NCI-H2107 (cell line): Measurements from ENCODE around the gene TAB2.
"Not testable (repeated sequence)": the region's sequence is repeated elsewhere in the genome, so short reads cannot be mapped to it uniquely, and the experiment has no call there.

ENCODE experiments used
- DNase-seq: peaks from one replicate; lab custom pipeline; 2025; lab: John Stamatoyannopoulos, UW

The TAB2 gene

DNA sequence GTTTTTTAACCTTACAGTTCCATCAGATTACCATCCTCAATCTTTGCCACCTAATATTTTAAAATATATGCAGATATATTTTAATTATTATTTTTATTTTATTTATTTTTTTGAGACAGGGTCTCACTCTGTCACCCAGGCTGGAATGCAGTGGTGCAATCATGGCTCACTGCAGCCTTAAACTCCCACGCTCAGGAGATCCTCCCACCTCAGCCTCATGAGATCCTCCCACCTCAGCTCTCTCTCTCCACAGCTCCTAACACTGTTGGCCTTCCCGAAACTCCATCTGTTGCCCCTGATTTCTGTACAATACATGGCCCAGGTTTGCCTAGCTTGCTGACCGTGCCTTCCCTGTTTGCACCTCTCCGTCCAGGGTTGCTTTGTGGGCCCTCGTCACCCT, 4.4 kb upstream of the TAB2 start:
- DNase-seq = no peak

DNA sequence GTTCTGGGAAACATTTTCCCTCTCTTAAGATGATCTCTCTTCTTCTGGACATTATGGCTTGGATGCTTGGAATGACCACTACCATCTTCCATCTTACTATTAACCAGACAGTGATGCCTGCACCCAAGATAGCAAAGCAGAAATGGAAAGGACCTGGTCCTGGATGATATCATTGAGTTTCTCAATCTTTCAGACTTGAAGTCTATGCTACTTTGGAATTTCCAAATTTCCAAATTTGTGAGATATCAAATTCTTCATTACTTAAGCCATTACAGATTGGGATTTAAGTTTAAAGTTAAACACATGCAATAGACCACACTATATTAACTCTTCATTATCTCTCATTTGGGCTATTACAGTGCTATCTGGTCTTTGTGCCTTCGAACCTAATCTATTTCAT, 3.7 kb upstream of the TAB2 start:
- no peak for DNase-seq

DNA sequence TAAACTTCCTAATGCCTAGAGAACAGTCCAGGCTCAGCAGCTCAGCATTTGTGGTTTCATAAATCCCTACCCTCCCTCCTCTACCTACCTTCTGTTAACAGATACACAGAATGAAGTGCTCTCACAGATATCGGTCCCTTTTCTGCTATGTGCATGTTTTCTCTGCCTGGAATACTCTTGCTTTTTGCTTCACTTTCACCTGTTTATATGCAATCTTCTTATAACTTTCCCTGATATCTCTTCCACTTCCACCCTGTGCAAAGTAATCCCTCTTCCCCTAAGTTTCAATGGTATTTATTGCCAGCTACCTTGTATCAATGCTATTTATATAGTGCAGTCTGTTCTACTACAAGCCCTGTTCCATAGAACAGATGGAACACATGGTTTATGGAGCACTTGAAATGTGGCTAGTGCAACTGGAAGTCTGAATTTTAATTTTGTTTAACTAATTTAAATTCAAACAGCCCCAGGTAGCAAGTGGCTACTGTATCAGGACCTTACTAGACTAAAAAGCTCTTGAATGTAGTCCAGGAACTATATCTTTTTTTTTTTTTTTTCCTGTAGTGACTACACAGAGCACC, 3.1 kb upstream of the TAB2 start:
- DNase-seq = no peak

DNA sequence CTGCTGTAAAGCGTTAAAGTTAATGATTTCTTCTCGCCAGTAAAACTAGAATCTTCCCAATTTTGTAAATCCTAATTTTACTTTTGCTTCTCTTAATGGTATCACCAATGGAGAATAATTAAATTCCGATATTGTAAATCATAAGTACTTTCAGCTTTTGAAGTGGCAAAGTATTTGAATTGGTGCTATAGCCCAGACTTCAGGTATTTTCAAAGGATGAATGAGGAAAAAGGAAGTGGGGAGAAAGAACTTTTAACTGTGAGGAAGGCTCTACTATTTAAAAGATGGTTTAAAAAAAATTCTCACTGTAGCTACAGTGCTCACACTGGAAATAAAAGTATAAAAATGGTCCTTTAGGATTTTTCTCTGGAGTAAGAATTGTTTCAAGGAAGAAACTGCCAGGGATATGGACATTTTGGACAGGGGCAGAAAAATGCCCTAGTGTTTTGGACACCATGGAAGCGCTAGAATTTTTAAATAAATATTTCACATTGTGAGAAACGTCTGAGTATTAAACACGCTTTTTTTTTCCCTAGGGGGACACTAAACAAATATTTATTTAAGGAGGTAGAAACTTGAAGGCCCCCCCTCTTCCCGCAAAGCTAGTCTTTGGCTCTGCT, 1.3 kb upstream of the TAB2 start:
- DNase-seq = no peak

DNA sequence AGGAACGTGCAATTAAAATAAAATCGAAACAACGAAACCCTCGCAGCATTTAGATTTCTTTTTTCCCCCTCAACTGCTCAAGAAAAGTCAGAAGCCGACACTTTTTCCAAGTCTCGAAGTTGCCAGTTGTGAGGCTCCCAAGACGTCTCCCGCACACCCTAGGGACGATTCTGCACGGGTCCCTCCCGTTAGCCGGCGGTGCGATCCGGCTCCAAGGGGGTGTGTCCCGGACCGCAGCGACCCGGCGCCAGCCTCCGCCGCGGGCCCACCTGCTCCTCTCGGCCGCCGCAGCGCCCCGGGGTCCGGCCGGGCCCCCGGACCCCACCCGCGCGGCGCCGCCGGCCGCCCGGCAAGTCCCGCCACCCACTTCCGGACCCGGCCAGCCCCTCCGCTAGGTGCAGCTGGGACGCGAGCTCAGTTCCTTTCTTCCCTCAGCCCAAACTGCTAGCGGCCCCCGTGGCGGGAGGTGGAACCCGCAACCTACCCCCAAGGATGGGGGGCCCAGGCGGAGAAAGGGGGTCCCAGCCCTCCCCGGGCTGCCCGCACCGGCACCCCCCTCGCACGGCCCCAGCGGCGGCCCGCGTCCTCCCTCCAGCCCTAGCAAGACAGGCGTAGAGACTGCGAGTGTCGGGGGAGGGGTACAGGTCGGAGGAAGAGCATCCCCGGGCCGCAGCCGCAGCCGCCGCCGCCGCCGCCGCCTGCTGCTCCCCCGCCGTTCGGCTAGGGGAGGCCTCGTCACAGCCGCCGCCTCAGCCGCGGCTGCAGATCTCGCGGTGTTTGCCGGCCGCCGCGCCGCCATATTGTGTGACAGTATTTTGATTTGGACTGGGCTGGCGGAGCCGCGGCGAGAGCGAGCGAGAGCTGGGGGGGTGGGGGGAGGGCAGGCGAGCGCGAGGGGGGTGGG, 520 bp upstream of the TAB2 start:
- peak; percentile 92 for DNase-seq

DNA sequence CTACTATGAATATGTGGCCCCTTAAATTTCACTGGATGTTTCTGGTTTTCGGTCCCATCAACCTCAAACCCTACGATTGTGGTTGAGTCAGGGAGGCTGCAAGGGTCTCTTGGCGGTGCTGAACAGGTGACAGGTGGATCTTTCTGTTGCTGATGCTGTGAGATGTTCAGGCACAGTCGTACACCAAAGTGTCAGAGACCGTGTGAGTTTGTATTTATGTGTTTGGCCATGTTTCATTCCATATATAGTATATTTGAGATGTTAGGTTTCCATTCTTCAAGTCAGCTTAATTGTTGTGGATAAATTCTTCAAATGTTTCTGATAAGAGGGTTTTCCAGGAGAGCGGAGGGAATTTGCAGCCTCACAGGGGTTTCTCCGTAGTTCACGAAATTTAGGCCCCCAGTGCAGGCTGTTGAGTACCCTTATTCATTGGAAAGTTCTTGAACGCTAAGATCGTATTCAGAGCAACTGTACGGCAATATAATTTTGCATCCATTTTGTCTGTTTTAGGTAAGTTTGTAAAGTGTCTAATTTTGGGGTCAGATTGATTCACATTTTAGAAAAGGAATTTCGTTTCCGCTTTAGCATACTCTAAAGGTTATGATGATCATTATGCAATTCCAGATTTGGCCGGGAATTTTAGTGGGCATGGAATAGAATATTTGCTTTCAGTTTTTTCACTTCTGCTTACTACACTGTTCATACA, 1.2 kb downstream of the TAB2 start:
- DNase-seq = no peak

DNA sequence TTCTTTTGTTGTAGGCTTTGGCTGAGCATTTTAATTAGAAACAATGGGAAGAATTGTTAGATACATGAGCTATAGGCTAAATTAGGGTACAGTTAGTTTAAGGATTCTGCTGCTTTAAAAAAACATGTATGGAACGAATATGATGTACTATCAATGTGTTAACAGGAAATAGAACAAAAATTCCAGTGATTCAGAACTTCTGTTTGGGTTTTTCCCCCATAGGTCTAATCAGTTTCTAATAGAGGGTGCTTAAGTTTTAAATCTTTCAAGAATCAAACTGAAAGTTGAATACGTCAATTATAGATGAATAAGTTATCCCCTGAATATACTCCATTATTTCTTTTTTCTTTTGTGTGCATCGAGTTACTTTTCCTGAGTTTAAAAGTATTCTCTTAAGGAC, 1.9 kb downstream of the TAB2 start:
- DNase-seq = no peak

DNA sequence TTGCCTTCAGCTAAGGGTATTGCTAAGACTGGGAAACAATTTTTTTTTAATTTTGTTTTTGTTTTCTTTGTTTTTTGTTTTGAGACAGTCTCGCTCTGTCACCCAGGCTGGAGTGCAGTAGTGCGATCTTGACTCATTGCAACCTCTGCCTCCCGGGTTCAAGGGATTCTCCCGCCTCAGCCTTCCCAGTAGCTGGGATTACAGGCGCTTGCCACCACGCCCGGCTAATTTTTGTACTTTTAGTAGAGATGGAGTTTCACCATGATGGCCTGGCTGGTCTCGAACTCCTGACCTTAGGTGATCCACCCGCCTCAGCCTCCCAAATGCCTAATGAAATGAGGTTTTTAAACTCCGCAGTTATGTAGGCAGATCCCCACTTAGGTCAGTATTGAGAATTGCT, 2.5 kb downstream of the TAB2 start:
- not testable (repeated sequence) for DNase-seq

DNA sequence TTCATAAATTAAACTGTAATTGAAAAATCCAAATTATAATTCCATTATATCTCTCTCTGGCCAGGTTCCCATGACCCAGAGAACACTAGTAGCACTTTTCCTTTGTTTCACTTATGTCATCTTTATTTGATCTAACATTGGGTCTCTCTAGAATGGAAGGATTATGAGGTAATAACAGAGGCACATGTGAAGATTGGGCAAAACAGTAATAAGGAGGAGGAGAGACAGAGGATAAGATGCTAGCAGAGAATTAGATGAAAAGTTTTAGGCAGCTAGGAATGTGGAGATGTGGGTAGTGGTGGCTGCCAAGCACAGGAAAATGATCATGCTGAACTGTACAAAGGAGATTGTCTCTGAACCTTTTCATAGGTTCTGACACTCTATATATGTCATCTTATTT, 3.3 kb downstream of the TAB2 start:
- no peak for DNase-seq

DNA sequence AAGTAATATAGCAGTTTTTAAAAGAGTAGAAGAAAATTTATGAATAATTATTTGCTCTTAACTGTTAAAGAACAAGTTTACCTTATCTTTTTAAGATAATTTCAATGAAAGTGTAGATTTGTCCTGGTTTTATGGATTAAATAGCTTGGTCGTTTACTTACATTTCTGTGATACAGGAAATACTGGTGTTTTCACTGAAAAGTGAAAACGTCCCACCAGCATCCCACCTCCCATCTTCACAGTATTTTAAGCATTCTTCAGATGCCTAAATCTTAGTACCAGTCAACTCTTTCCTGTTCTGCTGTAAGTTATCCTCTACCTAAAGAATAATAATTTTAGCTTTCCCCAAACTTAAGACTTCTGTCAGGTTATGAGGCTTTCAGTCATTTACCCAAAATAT, 5.8 kb downstream of the TAB2 start:
- no peak for DNase-seq

DNA sequence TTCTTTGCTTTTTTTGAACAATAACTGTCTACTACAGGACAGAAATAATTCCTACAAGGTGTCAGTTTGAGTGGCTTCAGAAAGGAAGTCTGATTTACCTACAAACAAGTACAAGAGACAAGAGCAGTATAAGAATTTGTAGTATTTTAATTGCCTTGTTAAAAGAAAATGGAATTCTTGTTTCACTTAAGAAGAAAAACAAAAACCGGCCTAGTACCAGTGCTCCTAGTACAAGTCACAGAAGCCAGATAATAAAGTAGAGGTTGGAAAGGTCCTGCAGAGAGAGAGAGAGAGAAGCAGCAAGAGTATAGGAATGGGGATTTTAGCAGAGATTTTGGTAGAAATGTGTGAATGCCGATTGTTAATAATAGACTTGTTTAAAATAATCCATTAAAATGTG, 6.4 kb downstream of the TAB2 start:
- no peak for DNase-seq

DNA sequence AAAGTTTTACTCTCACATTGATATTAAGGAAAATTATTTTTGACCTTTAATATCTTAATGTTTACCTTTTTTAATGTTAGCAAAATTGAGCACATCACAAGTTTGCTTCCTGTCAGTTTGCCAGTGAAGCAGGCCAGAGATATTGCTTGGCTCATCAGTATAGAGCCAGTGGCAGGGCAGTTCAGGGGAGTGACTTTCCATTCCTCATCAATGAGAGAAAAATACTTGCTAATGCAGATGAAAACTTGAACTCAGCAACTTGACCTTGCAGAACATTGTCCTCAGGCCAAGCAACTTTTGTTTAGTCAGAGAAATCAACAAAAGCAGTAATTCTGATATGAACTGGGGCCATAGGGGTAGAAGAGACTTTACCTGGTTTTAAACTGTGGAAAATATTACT, 6.9 kb downstream of the TAB2 start:
- no peak for DNase-seq

DNA sequence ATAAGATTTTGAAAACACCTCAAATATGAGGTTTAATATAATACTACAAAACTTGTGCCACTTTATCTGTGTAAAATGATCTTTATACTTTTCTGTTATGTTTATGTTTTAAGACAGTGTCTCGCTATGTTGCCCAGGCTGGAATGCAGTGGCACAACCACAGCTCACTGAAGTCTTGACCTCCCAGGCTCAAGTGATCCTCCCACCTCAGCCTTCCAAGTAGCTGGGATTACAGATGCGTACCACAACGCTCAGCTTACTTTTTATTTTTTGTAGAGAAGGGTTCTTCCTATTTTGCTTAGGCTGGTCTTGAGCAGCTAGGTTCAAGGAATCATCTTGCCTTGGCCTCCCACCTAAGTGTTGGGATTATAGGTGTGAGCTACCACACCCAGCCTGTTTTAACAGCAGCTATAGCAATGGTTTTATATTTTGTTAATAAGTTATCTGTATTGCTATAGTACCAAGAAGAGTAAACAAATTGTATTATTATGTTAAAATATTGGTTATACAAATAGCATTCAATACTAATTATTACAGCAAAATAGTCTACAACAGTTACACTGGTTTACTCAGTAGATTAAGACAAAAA, 8.2 kb downstream of the TAB2 start:
- DNase-seq = no peak

DNA sequence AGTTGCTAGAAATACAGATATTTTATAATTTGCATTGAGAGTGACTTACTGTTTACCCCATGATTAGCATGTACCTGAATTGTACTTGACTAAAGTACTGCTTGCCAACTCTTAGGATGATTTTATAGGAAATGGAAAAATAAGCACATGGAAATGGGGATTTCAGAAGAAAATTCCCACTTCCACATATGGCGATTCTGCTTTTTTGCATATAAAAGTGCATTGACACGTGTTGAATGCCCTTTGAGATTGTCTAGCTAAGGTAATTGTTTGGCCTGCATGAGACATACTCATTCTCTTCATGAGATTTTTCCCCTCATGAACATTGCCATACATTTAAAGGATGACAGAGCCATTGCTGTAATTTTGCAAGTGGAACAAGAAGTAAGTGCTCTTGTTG, 10.1 kb downstream of the TAB2 start:
- DNase-seq = no peak

DNA sequence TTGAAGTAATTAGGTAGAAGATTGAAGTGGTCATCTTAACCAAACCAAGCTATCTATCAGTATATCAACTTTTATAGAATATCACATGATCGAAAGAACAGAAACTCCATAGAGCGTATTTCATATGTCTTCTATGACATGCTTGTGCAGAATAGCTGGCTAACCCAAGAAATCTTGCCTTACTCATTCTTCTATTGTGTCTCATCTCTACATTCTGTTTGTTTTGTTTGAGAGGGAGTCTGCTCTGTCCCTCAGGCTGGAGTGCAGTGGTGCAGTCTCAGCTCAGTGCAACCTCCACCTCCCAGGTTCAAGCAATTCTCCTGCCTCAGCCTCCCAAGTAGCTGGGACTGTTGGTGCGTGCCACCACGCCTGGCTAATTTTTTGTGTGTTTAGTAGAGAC, 10.6 kb downstream of the TAB2 start:
- no peak for DNase-seq

DNA sequence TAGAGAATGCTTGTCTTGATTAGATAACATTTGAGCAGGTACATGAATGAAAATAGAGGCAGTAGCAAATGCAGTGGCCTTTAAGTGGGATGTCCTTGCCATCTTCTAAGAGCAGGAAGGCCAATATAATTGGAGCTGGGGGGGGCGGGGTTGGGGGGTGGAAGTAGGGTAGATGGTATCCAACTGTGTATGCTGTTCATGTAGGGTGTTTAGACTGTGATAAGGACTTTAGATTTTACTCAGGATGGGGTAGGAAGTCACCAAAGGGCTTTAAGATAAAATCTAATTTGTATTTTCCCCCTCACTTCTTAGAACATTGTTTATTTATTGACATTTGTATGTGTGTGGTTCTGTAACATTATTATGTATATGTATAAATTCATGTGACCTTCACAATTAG, 12.0 kb downstream of the TAB2 start:
- DNase-seq = no peak

DNA sequence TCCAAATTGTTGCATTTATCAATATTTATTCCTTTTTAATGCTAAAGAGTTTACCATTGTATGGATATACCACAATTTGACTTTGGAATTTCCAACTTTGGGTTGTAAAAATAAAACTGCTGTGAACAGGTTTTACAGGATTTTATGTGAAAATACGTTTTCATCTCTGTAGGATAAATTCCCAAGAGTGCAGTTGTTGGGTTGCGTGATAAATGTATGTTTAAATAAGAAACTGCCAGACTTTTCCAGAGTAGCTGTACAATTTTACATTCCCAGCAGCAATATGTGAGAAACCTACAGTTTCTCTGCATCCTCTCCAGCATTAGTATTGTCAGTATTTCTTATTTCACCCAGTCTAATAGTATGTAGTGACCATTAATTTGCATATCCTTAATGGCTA, 12.6 kb downstream of the TAB2 start:
- no peak for DNase-seq

DNA sequence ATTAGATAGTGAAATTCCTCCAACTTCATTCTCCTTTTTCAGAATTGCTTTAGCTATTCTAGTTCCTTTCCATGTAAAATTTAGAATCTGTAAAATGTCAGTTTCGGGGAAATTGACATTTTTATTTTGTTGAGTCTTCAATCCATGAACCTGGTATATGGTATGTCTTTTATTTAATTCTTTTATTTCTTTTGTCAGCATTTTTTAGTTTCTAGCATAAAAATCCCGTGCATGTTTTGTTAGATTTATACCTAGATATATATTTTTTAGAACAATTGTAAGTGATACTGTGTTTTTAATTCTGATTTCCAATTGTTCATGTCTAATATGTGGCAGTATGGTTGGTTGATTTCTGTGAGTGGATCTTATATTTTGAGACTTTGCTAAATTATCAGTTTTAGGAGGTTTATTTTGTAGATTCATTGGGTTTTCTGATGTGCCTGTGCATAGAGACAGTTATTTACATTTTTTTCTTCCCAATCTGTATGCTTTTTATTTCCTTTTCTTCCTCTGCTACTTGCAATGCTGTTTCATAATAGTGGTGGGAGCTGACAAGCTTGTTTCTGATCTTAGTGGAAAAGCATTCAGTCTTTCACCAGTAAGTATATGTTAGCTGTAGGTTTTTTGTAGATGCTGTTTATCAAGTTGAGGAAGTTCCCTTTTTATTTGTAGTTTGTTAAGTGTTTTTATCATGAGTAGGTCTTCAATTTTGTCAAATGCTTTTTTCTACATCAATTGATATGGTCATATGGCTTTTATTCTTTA, 13.7 kb downstream of the TAB2 start:
- no peak for DNase-seq

DNA sequence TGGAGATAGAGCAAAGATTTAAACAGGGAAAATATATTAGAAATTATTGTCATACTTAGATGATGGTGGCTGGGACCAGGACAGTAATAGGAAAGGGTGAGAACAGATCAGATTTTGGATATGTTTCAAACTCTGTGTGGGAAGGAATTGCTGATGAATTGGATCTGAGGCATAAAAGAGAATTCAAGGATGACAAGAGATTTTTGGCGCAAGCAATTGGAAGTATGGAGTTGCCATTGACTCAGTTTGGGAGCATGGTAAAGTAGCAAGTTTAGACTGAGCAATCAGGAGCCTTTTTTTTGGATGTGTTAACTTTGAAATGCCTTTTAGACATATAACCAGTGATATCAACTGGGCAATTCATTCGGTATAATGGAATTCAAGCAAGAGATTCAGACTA, 14.4 kb downstream of the TAB2 start:
- no peak for DNase-seq

DNA sequence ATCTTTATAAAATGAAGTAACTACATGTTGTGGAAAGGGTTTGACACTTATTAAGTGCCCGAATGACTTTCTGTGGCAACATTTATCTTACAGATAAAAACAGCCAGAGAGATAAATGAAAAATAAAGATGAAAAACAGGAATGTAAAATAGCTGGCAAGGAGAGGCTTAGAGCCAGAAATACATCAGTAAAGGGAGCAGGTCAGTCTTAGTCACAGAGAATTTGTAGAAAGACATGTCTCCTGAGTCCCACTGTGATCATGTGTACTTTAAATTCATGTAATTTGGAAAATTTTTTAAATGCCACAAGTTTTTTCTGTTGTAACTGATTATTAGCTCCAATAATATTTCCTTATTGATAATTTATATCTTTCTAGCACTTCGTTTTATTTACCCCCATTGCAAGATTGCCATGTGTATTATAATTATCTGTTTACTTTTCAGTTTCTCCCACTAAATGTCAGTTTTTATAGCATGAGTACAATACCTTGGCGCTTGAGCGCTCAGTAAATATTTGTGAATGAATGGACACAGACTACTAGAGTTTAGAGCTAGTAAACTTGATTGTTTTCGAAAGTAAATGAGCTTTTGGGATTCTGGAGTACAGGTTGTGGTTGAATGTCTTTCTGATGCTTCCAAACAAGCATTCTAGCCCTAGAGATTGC, 15.2 kb downstream of the TAB2 start:
- DNase-seq = no peak

DNA sequence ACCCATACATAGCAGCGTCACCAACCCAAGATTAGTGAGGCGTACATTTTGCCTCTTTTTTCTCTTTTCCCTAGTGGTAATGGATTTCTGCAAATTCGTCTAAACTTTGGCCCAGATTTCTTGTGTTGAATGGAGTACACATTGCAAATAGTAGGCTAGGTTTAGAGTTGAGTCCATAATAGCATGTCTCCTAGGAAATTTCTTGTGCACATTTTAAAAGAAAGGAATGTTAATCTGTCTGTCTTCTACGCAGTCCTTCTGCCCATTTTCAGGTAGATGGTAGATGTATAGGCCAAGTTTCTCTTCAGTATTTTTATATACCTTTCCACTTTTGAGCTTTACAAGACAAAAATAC, 15.7 kb downstream of the TAB2 start:
- no peak for DNase-seq
